OCI-LY1 (cell line): Measurements from ENCODE around the gene KIRREL3.

Experiments used
- EZH2 ChIP-seq: fragments of 200-600 bp; sonication (generic), shearing (Covaris generic); IDR thresholded peaks from 2 replicates; pipeline ENCODE4 v1.8.0; 2017; ENCODE audit warnings: borderline replicate concordance, mixed run types, mild to moderate bottlenecking, antibody characterized with exemption, low read length, moderate library complexity, mixed read lengths
- TF ChIP-seq, protein P1 (sequence below): fragments of 200-600 bp; sonication (generic), shearing (Covaris generic); IDR thresholded peaks from 2 replicates; pipeline ENCODE4 v1.5.1; 2017; ENCODE audit warnings: mild to moderate bottlenecking, antibody characterized with exemption, low read length, moderate library complexity, mixed read lengths

DNA sequence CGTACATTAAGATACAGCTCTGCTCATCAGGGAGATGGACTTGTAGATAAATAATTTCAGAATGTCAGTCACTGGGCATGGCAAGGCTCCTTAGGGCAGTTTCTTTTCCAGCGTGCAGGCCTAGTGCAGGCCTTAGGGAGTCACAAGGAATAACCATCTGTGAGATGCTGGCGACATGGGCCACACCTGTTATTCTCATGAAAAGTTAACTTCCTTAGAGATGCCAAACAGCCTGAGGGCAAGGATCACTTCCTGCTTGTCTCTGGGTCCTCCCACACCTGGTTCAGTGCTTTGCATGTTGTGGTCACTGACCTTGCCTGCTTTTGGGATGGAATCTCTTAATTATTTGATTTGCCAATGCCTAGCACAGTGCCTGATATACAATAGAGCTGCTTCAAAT lies 574.5 kb downstream of the KIRREL3 start:
- TF ChIP-seq, protein P1, sequence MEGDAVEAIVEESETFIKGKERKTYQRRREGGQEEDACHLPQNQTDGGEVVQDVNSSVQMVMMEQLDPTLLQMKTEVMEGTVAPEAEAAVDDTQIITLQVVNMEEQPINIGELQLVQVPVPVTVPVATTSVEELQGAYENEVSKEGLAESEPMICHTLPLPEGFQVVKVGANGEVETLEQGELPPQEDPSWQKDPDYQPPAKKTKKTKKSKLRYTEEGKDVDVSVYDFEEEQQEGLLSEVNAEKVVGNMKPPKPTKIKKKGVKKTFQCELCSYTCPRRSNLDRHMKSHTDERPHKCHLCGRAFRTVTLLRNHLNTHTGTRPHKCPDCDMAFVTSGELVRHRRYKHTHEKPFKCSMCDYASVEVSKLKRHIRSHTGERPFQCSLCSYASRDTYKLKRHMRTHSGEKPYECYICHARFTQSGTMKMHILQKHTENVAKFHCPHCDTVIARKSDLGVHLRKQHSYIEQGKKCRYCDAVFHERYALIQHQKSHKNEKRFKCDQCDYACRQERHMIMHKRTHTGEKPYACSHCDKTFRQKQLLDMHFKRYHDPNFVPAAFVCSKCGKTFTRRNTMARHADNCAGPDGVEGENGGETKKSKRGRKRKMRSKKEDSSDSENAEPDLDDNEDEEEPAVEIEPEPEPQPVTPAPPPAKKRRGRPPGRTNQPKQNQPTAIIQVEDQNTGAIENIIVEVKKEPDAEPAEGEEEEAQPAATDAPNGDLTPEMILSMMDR = no peak
- TF ChIP-seq EZH2 = no peak
